HepG2 (cell line): Measurements from ENCODE around the gene KRT3.

Experiments
- CBX5 ChIP-seq: sonication (generic); formaldehyde crosslinking; IDR thresholded peaks from 2 replicates; pipeline ENCODE4 v1.4.0; 2020; ENCODE audit warnings: missing genetic modification reagents, borderline replicate concordance
- CTCF ChIP-seq: sonication (generic); formaldehyde crosslinking; IDR thresholded peaks from 2 replicates; pipeline ENCODE4 v1.5.0; 2020; ENCODE audit warnings: mild to moderate bottlenecking, missing genetic modification reagents, moderate library complexity
- DR1 ChIP-seq: sonication (generic); formaldehyde crosslinking; IDR thresholded peaks from 2 replicates; pipeline ENCODE4 v1.8.0; 2021; ENCODE audit warnings: mild to moderate bottlenecking, missing genetic modification reagents, inconsistent platforms
- ESRRA ChIP-seq: sonication (generic); formaldehyde crosslinking; IDR thresholded peaks from 2 replicates; pipeline ENCODE4 v1.5.1; 2020; ENCODE audit warnings: mild to moderate bottlenecking, low read depth, missing genetic modification reagents
- GMEB2 ChIP-seq: IDR thresholded peaks from 2 replicates; pipeline ENCODE4 v1.6.1; 2016; ENCODE audit warnings: missing biosample characterization, missing genetic modification reagents, low read depth
- PATZ1 ChIP-seq: sonication (generic); formaldehyde crosslinking; IDR thresholded peaks from 2 replicates; pipeline ENCODE4 v1.4.0; 2020; ENCODE audit warnings: missing genetic modification reagents
- POGZ ChIP-seq: sonication (generic); formaldehyde crosslinking; IDR thresholded peaks from 2 replicates; pipeline ENCODE4 v1.4.0; 2020; ENCODE audit warnings: mild to moderate bottlenecking, missing genetic modification reagents
- RAD21 ChIP-seq: fragments of 450-650 bp; formaldehyde crosslinking; IDR thresholded peaks from 2 replicates; pipeline ENCODE4 v1.5.0; 2020; ENCODE audit warnings: mild to moderate bottlenecking
- RFX5 ChIP-seq: IDR thresholded peaks from 2 replicates; pipeline ENCODE4 v1.6.1; 2011; ENCODE audit warnings: low read depth, low read length, improper control_type of control experiment
- SMARCE1 ChIP-seq: fragments of 450-650 bp; IDR thresholded peaks from 2 replicates; pipeline ENCODE4 v1.6.1; 2017; ENCODE audit warnings: borderline replicate concordance
- TBL1XR1 ChIP-seq: fragments of 150-350 bp; IDR thresholded peaks from 2 replicates; pipeline ENCODE4 v1.6.1; 2014; ENCODE audit warnings: borderline replicate concordance, low read length; ENCODE audit not compliant: partially characterized antibody
- TSC22D2 ChIP-seq: sonication (generic); formaldehyde crosslinking; IDR thresholded peaks from 2 replicates; pipeline ENCODE4 v1.5.1; 2020; ENCODE audit warnings: missing genetic modification reagents, mild to moderate bottlenecking, borderline replicate concordance
- ZNF740 ChIP-seq: sonication (generic); formaldehyde crosslinking; IDR thresholded peaks from 2 replicates; pipeline ENCODE4 v1.4.0; 2020; ENCODE audit warnings: missing genetic modification reagents
- ZNF879 ChIP-seq: sonication (generic); formaldehyde crosslinking; IDR thresholded peaks from 2 replicates; pipeline ENCODE4 v1.8.1; 2023; ENCODE audit warnings: missing genetic modification reagents

- no peak for TF ChIP-seq ZNF740
- no peak for TF ChIP-seq CTCF (CRISPR knock-in tag)
- TF ChIP-seq TSC22D2, result no peak
- no peak for TF ChIP-seq CBX5 (CRISPR knock-in tag)
- no peak for TF ChIP-seq DR1 (CRISPR knock-in tag)
- TF ChIP-seq POGZ (CRISPR knock-in tag), result no peak
- TF ChIP-seq PATZ1 (CRISPR knock-in tag), result no peak
- TF ChIP-seq SMARCE1, result no peak
- TF ChIP-seq GMEB2 (CRISPR knock-in tag), result no peak
- TF ChIP-seq ZNF879 (CRISPR knock-in tag), result no peak
- no peak for TF ChIP-seq TBL1XR1
- no peak for TF ChIP-seq RFX5
- TF ChIP-seq ESRRA (CRISPR knock-in tag), result no peak
- TF ChIP-seq RAD21, result no peak
Measured at GRCh38 chr12:52761802-52762201, 34.1 kb downstream of the KRT3 start.
